HepG2 (cell line): ENCODE results near the gene NPBWR2. TPM values are rescaled to one million over a fixed set of nuclear protein-coding genes. Genes with fewer than 3 reads are reported as not detected.
A peak's percentile ranks its signal among the peaks of the same experiment; 100 is the strongest.

Experiments
- BRF2 ChIP-seq: sonication (generic); formaldehyde crosslinking; IDR thresholded peaks from 2 replicates; pipeline ENCODE4 v1.8.1; 2022; ENCODE audit warnings: mild to moderate bottlenecking, missing genetic modification reagents
- CSRNP2 ChIP-seq: sonication (generic); formaldehyde crosslinking; conservative IDR thresholded peaks from 2 replicates; pipeline ENCODE4 v1.8.0; 2022; ENCODE audit warnings: low read depth, missing genetic modification reagents
- DR1 ChIP-seq: sonication (generic); formaldehyde crosslinking; IDR thresholded peaks from 2 replicates; pipeline ENCODE4 v1.8.0; 2021; ENCODE audit warnings: mild to moderate bottlenecking, missing genetic modification reagents, inconsistent platforms
- HIC2 ChIP-seq: sonication (generic); formaldehyde crosslinking; IDR thresholded peaks from 2 replicates; pipeline ENCODE4 v1.9.0; 2022; ENCODE audit warnings: low read depth, missing genetic modification reagents
- HMG20B ChIP-seq: conservative IDR thresholded peaks from 2 replicates; pipeline ENCODE4 v1.6.1; 2016; ENCODE audit warnings: missing genetic modification reagents, missing compliant biosample characterization
- KLF6 ChIP-seq: IDR thresholded peaks from 2 replicates; pipeline ENCODE4 v1.8.0; 2016; ENCODE audit warnings: missing biosample characterization, missing genetic modification reagents
- NCOA1 ChIP-seq: sonication (generic); formaldehyde crosslinking; IDR thresholded peaks from 2 replicates; pipeline ENCODE4 v1.9.0; 2021; ENCODE audit warnings: missing genetic modification reagents
- SRY ChIP-seq: sonication (generic); formaldehyde crosslinking; IDR thresholded peaks from 2 replicates; pipeline ENCODE4 v1.8.0; 2022; ENCODE audit warnings: mild to moderate bottlenecking, missing genetic modification reagents
- TFE3 ChIP-seq: IDR thresholded peaks from 2 replicates; pipeline ENCODE4 v1.6.1; 2016
- TIGD3 ChIP-seq: sonication (generic); formaldehyde crosslinking; IDR thresholded peaks from 2 replicates; pipeline ENCODE4 v1.5.1; 2020; ENCODE audit warnings: mild to moderate bottlenecking, missing genetic modification reagents, borderline replicate concordance
- ZBED4 ChIP-seq: sonication (generic); formaldehyde crosslinking; IDR thresholded peaks from 2 replicates; pipeline ENCODE4 v1.4.0; 2020; ENCODE audit warnings: missing genetic modification reagents, borderline replicate concordance
- ZNF296 ChIP-seq: sonication (generic); formaldehyde crosslinking; conservative IDR thresholded peaks from 2 replicates; pipeline ENCODE4 v1.5.0; 2020; ENCODE audit warnings: mild to moderate bottlenecking, missing genetic modification reagents
- ZNF788 ChIP-seq: sonication (generic); formaldehyde crosslinking; IDR thresholded peaks from 2 replicates; pipeline ENCODE4 v1.5.0; 2020; ENCODE audit warnings: mild to moderate bottlenecking, missing genetic modification reagents, borderline replicate concordance
- ZNF800 ChIP-seq: sonication (generic); formaldehyde crosslinking; IDR thresholded peaks from 2 replicates; pipeline ENCODE4 v1.4.0; 2020; ENCODE audit warnings: missing genetic modification reagents
- polyA plus RNA-seq, 8 experiments: library from polyadenylated mRNA; depleted of rRNA in 3 of 8; stranded (reverse) in 7 of 8; unstranded in 1 of 8; fragments of >200 nt; fragmentation: Illumina TruSeq in 4 of 8; extraction: Trizol in 4 of 8; gene quantifications; 2 replicates each; pipeline versions ENCODE4 v1.2.1 to v1.2.3, GENCODE V29; 2011 to 2016; ENCODE audit warnings: low read depth in 4 of 8, missing spikeins in 1 of 8, mixed read lengths in 1 of 8; ENCODE audit not compliant: insufficient read depth in 1 of 8
- total RNA-seq, 5 experiments: library from RNA; depleted of rRNA; stranded (reverse); fragments of >200 nt; fragmentation: Illumina TruSeq; extraction: Trizol; gene quantifications; 2 replicates each; pipeline ENCODE4 v1.2.3, GENCODE V29; 2016; ENCODE audit warnings: low read depth in 1 of 5

NPBWR2 gene
- total and polyA plus RNA-seq, 2 of the 13 experiments (the other 11 are each of a cell fraction or from before 2014, with no cell fraction given), result not detected

- no peak for TF ChIP-seq ZNF800
- no peak for TF ChIP-seq TFE3 (CRISPR knock-in tag)
- TF ChIP-seq KLF6 (CRISPR knock-in tag), result no peak; the same call in 1 of the 2 replicates
- no peak for TF ChIP-seq ZNF788 (CRISPR knock-in tag)
- TF ChIP-seq CSRNP2 (CRISPR knock-in tag), result no peak
- no peak for TF ChIP-seq ZNF296 (CRISPR knock-in tag)
- peak; percentile 49 for TF ChIP-seq DR1
- peak; percentile 49; the same call in 1 of the 2 replicates for TF ChIP-seq HIC2
- TF ChIP-seq SRY (CRISPR knock-in tag), result no peak
- TF ChIP-seq TIGD3 (CRISPR knock-in tag), result no peak; the same call in 1 of the 2 replicates
- no peak; the same call in 1 of the 2 replicates for TF ChIP-seq NCOA1 (CRISPR knock-in tag)
- TF ChIP-seq ZBED4 (CRISPR knock-in tag), result no peak
- TF ChIP-seq BRF2 (CRISPR knock-in tag), result no peak
- 0 out of 2 replicates have a peak, but pooled peaks have one; percentile 23 for TF ChIP-seq HMG20B
These were observed 43.8 kb downstream of the NPBWR2 start (continued) for GRCh38 chr20:64063389-64064144.
